Ovary (tissue), 9 donors: Measurements from ENCODE around the gene DPP9. TPM values are rescaled to one million over a fixed set of nuclear protein-coding genes. Genes with fewer than 3 reads are reported as not detected.

Source experiments
- DNase-seq, 5 donors: peaks; one replicate each; pipeline ENCODE4 v3.0.0-alpha.2; 2019 to 2020
- H3K27ac ChIP-seq, 2 donors: fragments of 200-600 bp; one replicate each; pipeline versions ENCODE4 v1.5.1 to v1.8.0; 2019 to 2022
- H3K27me3 ChIP-seq: fragments of 200-600 bp; one replicate; pipeline ENCODE4 v1.8.0; 2022
- H3K36me3 ChIP-seq: fragments of 200-600 bp; sonication (generic); one replicate; pipeline ENCODE4 v1.5.1; 2019
- H3K4me1 ChIP-seq: one replicate; pipeline ENCODE4 v1.8.1; 2013; ENCODE audit warnings: mild to moderate bottlenecking, moderate library complexity; ENCODE audit not compliant: insufficient read depth
- H3K4me3 ChIP-seq: fragments of 200-600 bp; sonication (generic); one replicate; pipeline ENCODE4 v1.5.1; 2017
- H3K9me3 ChIP-seq, 2 donors: fragments of 200-600 bp in 1 of 2; sonication (generic) in 1 of 2; one replicate each; pipeline versions ENCODE4 v1.5.1 to v1.8.1; 2013 to 2019; ENCODE audit warnings: mild to moderate bottlenecking in 1 of 2, moderate library complexity in 1 of 2
- CTCF ChIP-seq, 3 donors: fragments of 450-650 bp in 2 of 3; fragments of 200-600 bp in 1 of 3; IDR thresholded peaks; one replicate each; pipeline versions ENCODE4 v1.5.1 to v1.8.0; 2016 to 2022; ENCODE audit warnings: antibody characterized with exemption in 3 of 3, mild to moderate bottlenecking in 1 of 3
- EP300 ChIP-seq: sonication (generic); formaldehyde crosslinking; IDR thresholded peaks from one replicate; pipeline ENCODE4 v1.6.1; 2017; ENCODE audit warnings: antibody characterized with exemption
- POLR2A ChIP-seq: fragments of 450-650 bp; IDR thresholded peaks from one replicate; pipeline ENCODE4 v1.6.1; 2017; ENCODE audit warnings: antibody characterized with exemption, mild to moderate bottlenecking, moderate library complexity
- WGBS, 3 donors: extraction: QIAGEN DNeasy Blood & Tissue Kit in 1 of 3; methylation state at CpG; one replicate each; pipeline versions ENCODE4 v1.1.5 to v1.1.7; 2013 to 2017; 5-methylcytosine and 5-hydroxymethylcytosine counted together
- intact Hi-C, 4 donors: fragments of 100-400 bp; cut with DNase I; formaldehyde crosslinking; loops; one replicate each; pipeline versions ENCODE4 v1.11.0 to v1.15.1; 2022 to 2023
- polyA plus RNA-seq, 2 donors: library from polyadenylated mRNA; stranded (reverse); fragments of 200-250 nt in 1 of 2; fragments of 350-450 nt in 1 of 2; fragmentation: Illumina TruSeq in 1 of 2; extraction: RNeasy Lipid Tissue Mini Kit (QIAGEN cat#74804) in 1 of 2; gene quantifications; one replicate each; pipeline ENCODE4 v1.2.3, GENCODE V29; 2013 to 2014
- total RNA-seq, 7 donors: library from RNA; depleted of rRNA in 2 of 7; stranded (reverse); fragments of >200 nt in 2 of 7; fragmentation: NEBNext Ultra II Directional in 3 of 7; extraction: Animal tissue kit (Norgen Biotek cat#: 25700) in 3 of 7; gene quantifications; one replicate each; pipeline versions ENCODE4 v1.1.0 to v1.2.4, GENCODE V29; 2016 to 2023
- donor health status: DM: no; HTN: no; CAD: no; lungs with moderate emphysema.
- donor health status: DM: no; HTN: no; CAD: no.
- donor health status: Bipolar disorder and iron deficiency.
- donor health status: DM: yes; HTN: yes; CAD: no.
- donor health status: DM: no; HTN: no; CAD: no.
- donor health status: DM: yes; HTN: yes; CAD: no.

Gene DPP9
- total and polyA plus RNA-seq, 9 donors, result 14.4 to 69.5 (median 40.1) TPM

- Histone ChIP-seq H3K27me3 (no peaks in the 10 kb centered on the region), H3K4me3 (no peak overlapping the region), H3K9me3 (peaks cover 0 to 7% of the 10 kb centered on the region in 2 donors), H3K27ac (no peak overlapping the region), H3K36me3 (peaks cover 2% of the 10 kb centered on the region), H3K4me1 (no peaks in the 10 kb centered on the region)
- no peak for TF ChIP-seq EP300
- no peak for TF ChIP-seq CTCF (IDR thresholded peaks at IDR 0.05)
- no peak for TF ChIP-seq POLR2A
- no peak for DNase-seq
- intact Hi-C loops, result no loop called here
- WGBS, 3 donors, result 66 to 76% (median 74%) methylated on average over 8 of the region's 8 CpGs
Observed at GRCh38 chr19:4656102-4656501, 67.5 kb downstream of the DPP9 start.

- Histone ChIP-seq H3K4me1 (no peaks in the 10 kb centered on the region), H3K36me3 (peaks cover 2% of the 10 kb centered on the region), H3K4me3 (no peak overlapping the region), H3K27ac (no peak overlapping the region), H3K27me3 (no peaks in the 10 kb centered on the region), H3K9me3 (peaks cover 0 to 7% of the 10 kb centered on the region in 2 donors)
- TF ChIP-seq POLR2A, result no peak
- TF ChIP-seq CTCF (IDR thresholded peaks at IDR 0.05), result no peak
- no peak for TF ChIP-seq EP300
- WGBS, 3 donors, result 60 to 74% (median 63%) methylated on average over 27 of the region's 27 CpGs
- intact Hi-C loops, result no loop called here
- DNase-seq, result no peak
Observed at GRCh38 chr19:4654437-4655361, 68.9 kb downstream of the DPP9 start.

- no peak for TF ChIP-seq POLR2A
- no peak for TF ChIP-seq EP300
- TF ChIP-seq CTCF (IDR thresholded peaks at IDR 0.05), result no peak
- Histone ChIP-seq H3K27me3 (no peaks in the 10 kb centered on the region), H3K4me1 (no peaks in the 10 kb centered on the region), H3K27ac (no peak overlapping the region), H3K9me3 (peaks cover 0 to 7% of the 10 kb centered on the region in 2 donors), H3K4me3 (no peak overlapping the region), H3K36me3 (no peaks in the 10 kb centered on the region)
- intact Hi-C loops, result no loop called here
- DNase-seq, result no peak
- whole genome bisulfite sequencing, 3 donors, result 77 to 82% (median 81%) methylated on average over 13 of the region's 13 CpGs
Observed at GRCh38 chr19:4653793-4654436, 69.7 kb downstream of the DPP9 start.

- intact Hi-C loops, result no loop called here
- Histone ChIP-seq H3K9me3 (no peaks in the 10 kb centered on the region), H3K36me3 (no peaks in the 10 kb centered on the region), H3K4me1 (no peaks in the 10 kb centered on the region), H3K27me3 (no peaks in the 10 kb centered on the region), H3K4me3 (no peak overlapping the region), H3K27ac (no peak overlapping the region)
- no peak for DNase-seq
- 96% methylated on average over 44 of the region's 44 CpGs for WGBS, 3 donors
- TF ChIP-seq EP300 (no peak), POLR2A (no peak), CTCF (IDR thresholded peaks at IDR 0.05) (no peak)
Observed at GRCh38 chr19:4652075-4652474, 71.6 kb downstream of the DPP9 start.
